Muscle layer of duodenum (tissue), 2 donors: ENCODE results near the gene ALDOA.

Experiments used
- H3K27ac ChIP-seq: one replicate; pipeline ENCODE4 v1.7.0; 2013; ENCODE audit warnings: mild to moderate bottlenecking, low read length
- H3K27me3 ChIP-seq: one replicate; pipeline ENCODE4 v1.7.0; 2013; ENCODE audit warnings: low read depth, mild to moderate bottlenecking, control low read depth, low read length
- H3K36me3 ChIP-seq, 2 donors: one replicate each; pipeline ENCODE4 v1.7.0; 2013; ENCODE audit warnings: low read length in 2 of 2, control low read depth in 1 of 2, mild to moderate bottlenecking in 1 of 2; ENCODE audit not compliant: insufficient read depth in 2 of 2, control insufficient read depth in 1 of 2
- H3K4me1 ChIP-seq, 2 donors: one replicate each; pipeline ENCODE4 v1.7.0; 2013; ENCODE audit warnings: low read length in 2 of 2, mild to moderate bottlenecking in 2 of 2, control low read depth in 1 of 2, moderate library complexity in 1 of 2; ENCODE audit not compliant: insufficient read depth in 2 of 2, control insufficient read depth in 1 of 2
- H3K4me3 ChIP-seq, 2 donors: one replicate each; pipeline ENCODE4 v1.7.0; 2013; ENCODE audit warnings: low read length in 2 of 2, low read depth in 1 of 2, mild to moderate bottlenecking in 1 of 2
- H3K9me3 ChIP-seq, 2 donors: one replicate each; pipeline ENCODE4 v1.7.0; 2013; ENCODE audit warnings: low read length in 2 of 2, control low read depth in 1 of 2, mild to moderate bottlenecking in 1 of 2; ENCODE audit not compliant: control insufficient read depth in 1 of 2
- donor health status: healthy.

ALDOA gene

DNA sequence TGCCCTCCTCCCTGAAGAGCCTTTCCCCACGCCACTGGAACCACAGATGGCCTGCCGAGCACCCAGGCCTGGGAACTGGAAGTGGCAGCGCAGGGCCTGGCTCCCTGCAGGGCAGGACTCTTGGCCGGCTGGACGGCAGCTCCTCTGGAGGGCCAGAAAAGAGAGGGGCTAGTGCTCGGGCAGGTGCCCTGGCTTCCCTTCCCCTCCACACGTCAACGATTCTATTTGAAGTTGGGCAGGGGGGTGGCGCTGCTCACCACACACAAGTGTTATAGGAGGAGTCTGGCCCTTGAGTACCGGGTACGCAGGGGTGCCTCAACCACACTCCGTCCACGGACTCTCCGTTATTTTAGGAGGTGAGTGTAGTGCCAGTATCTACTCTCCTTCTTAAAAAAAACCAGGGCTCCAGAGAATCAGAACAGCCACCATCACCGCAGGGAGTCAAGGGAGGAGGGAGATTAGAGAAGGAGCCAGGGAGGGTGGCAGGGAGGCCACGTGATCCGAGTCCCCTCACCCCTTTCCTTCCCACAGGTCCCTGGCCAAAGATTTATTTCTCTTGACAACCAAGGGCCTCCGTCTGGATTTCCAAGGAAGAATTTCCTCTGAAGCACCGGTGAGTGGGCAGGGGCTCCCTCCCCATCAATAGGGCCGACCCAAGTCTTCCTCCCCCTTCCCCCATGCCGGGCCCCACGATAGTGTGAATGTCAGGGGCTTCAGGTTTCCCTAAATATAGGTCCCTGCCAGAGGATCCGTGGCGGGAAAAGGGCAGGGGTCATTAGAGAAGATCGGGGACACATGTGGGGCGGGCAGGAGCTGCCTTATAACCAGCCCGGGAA is 1.4 kb upstream of the ALDOA start:
- Histone ChIP-seq H3K27ac (peak overlapping the region; percentile 98), H3K27me3 (no peaks in the 10 kb centered on the region), H3K36me3 (peaks cover 17 to 22% of the 10 kb centered on the region in 2 donors), H3K4me1 (peaks cover 15 to 37% of the 10 kb centered on the region in 2 donors), H3K9me3 (no peaks in the 10 kb centered on the region), H3K4me3 (peak overlapping the region; percentile 77 to 97)

DNA sequence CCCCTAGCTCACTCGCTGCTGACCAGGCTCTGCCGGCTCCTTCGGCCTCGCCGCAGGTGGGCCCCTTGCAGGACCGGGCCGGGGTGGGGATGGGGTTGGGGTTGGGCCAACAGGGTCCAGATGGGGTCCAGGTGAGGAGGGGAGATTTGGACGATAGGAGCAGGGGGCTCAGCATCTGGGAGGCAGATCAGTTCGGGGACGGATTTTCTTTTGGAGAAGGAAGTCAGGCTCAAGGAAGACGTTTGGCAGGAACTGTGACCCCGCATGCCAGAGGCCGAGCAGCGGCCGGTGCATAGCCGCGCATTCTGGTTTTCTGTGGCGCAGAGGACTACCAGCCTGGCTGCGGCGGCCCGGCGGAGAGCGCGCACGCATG is 845 bp upstream of the ALDOA start:
- H3K4me3 ChIP-seq, result peak overlapping the region; percentile 77 to 97
- peaks cover 23 to 28% of the 10 kb centered on the region in 2 donors for H3K36me3 ChIP-seq
- peaks cover 21 to 43% of the 10 kb centered on the region in 2 donors for H3K4me1 ChIP-seq
- no peaks in the 10 kb centered on the region for H3K27me3 ChIP-seq
- no peaks in the 10 kb centered on the region for H3K9me3 ChIP-seq
- peak overlapping the region; percentile 98 for H3K27ac ChIP-seq

DNA sequence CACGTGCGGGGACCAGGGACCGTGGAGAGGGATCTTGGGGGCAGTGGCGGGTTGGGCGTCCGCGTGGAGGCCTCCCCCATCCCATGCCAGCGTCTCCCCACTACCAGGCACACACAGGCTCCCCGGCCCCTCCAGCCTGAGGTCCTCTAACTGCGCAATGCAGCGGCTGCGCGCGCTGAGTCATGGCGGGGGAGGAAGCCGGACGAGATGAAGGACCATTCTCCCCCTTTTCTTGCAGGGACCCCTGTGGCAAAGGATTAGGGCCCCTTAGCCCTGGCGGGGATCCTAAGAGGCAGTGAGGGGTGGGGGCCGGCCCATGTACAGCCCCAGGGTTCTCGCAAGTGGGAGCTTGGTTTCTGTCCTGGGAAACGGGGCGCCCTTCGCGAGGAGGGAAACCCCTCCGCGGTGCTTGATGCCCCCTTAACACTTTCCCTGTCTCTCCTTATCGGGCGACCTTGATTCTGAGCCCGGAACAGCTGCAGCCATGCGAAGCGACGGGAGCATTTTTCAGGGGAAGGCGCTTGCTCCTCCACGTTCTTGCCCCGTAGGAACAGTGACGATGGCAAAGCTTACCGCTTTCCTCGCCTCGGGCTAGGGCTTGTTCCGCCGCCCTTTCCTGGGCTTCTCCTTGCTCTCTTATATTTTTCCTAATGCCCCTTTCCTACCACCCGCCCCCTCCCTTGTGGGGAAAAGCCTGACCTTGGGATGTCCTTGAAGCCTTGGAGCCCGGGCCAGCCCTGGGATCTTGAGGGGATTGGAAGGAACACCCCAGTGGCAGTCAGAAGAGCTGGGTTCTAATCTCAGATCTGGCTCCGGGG is 592 bp downstream of the ALDOA start:
- H3K4me1 ChIP-seq, result peaks cover 24 to 53% of the 10 kb centered on the region in 2 donors
- H3K27ac ChIP-seq, result peak overlapping the region; percentile 96
- H3K36me3 ChIP-seq, result peaks cover 34 to 43% of the 10 kb centered on the region in 2 donors
- H3K9me3 ChIP-seq, result no peaks in the 10 kb centered on the region
- peak overlapping the region; percentile 96 to 97 for H3K4me3 ChIP-seq
- no peaks in the 10 kb centered on the region for H3K27me3 ChIP-seq

DNA sequence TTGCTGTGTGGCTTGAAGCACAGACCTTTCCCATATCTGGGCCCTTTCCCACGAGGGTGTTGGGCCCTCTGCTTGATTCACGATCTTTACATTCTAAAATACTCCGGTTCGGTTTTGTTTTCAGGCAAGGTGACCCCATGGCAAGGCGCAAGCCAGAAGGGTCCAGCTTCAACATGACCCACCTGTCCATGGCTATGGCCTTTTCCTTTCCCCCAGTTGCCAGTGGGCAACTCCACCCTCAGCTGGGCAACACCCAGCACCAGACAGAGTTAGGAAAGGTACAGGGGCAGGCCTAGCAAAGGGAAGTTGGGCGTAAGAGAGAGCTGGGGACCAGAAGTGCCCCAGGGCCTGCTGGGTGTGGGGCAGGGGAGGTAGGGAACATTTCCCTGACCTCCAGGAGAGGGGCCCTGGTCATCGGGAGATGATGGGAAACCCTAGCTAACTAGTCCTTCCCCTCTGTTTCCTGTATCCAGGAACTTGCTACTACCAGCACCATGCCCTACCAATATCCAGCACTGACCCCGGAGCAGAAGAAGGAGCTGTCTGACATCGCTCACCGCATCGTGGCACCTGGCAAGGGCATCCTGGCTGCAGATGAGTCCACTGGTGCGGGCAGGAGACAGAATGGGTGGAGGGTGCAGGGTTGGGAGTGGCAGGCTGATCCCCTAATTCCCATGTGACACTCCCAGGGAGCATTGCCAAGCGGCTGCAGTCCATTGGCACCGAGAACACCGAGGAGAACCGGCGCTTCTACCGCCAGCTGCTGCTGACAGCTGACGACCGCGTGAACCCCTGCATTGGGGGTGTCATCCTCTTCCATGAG is 1.4 kb downstream of the ALDOA start:
- Histone ChIP-seq H3K4me3 (peak overlapping the region; percentile 96 to 97), H3K9me3 (no peaks in the 10 kb centered on the region), H3K27ac (peak overlapping the region; percentile 96), H3K4me1 (peaks cover 24 to 53% of the 10 kb centered on the region in 2 donors), H3K27me3 (no peaks in the 10 kb centered on the region), H3K36me3 (peaks cover 41 to 51% of the 10 kb centered on the region in 2 donors)

DNA sequence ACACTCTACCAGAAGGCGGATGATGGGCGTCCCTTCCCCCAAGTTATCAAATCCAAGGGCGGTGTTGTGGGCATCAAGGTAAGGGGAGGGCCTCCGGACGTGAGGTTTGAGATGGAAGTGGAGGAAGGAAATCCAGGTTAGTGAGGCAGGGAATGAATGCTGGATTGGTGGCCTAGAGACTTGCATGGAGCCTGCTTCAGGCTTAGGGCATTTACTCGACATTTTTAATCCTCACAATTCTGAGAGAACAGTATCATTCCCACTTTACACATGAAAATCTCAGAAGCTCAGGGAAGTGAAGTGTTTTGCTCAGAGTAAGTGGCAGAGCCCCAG is 2.0 kb downstream of the ALDOA start:
- Histone ChIP-seq H3K36me3 (peaks cover 44 to 57% of the 10 kb centered on the region in 2 donors), H3K27ac (peak overlapping the region; percentile 96), H3K9me3 (no peaks in the 10 kb centered on the region), H3K4me1 (peaks cover 24 to 53% of the 10 kb centered on the region in 2 donors), H3K27me3 (no peaks in the 10 kb centered on the region), H3K4me3 (peak overlapping the region; percentile 96 to 97)

DNA sequence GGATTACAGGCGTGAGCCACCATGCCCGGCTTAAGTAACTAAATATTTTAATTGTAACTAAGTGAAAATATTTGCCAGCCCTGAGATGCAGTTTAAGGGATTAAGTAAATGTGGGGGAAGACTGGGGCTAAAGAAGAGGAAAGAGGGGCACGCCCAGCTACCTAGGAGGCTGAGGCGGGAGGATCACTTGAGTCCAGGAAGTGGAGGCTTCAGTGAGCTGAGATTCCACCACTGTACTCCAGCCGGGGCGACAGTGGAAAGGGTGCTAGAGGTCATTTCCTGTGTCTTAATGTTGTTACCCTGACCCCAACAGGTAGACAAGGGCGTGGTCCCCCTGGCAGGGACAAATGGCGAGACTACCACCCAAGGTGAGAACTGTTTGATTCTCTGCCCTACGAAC is 2.8 kb downstream of the ALDOA start:
- Histone ChIP-seq H3K4me3 (peak overlapping the region in 1 of 2 donors; percentile 39), H3K27ac (peak overlapping the region; percentile 26), H3K36me3 (peaks cover 44 to 58% of the 10 kb centered on the region in 2 donors), H3K4me1 (peaks cover 22 to 49% of the 10 kb centered on the region in 2 donors), H3K27me3 (no peaks in the 10 kb centered on the region), H3K9me3 (no peaks in the 10 kb centered on the region)

DNA sequence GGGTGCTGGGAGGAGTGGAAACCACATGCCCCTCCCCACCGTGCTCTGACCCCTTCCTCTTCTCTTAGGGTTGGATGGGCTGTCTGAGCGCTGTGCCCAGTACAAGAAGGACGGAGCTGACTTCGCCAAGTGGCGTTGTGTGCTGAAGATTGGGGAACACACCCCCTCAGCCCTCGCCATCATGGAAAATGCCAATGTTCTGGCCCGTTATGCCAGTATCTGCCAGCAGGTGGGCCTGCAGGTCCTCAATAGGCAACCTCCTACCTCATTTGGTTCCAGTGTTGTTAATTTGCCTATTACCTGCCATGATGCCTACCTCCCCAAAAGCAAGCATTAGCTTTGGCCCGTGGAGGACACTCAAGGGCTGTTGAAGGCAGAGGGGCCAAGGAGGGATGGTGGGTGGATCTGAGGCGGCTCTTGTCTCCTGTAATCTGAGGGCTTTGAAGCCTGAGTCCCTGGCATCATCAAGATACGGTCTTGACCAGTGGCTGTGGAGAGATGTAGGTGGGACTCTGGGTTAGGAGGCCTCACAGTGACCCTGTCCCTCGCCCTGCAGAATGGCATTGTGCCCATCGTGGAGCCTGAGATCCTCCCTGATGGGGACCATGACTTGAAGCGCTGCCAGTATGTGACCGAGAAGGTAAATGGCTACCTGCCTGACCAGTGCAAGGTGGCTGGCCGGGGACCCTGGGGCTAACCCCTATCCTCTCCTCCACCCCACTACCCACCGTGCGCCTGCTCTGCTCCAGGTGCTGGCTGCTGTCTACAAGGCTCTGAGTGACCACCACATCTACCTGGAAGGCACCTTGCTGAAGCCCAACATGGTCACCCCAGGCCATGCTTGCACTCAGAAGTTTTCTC is 3.4 kb downstream of the ALDOA start:
- Histone ChIP-seq H3K36me3 (peaks cover 44 to 58% of the 10 kb centered on the region in 2 donors), H3K27me3 (no peaks in the 10 kb centered on the region), H3K9me3 (no peaks in the 10 kb centered on the region), H3K4me1 (peaks cover 19 to 42% of the 10 kb centered on the region in 2 donors), H3K4me3 (peak overlapping the region in 1 of 2 donors; percentile 39), H3K27ac (peak overlapping the region; percentile 26)

DNA sequence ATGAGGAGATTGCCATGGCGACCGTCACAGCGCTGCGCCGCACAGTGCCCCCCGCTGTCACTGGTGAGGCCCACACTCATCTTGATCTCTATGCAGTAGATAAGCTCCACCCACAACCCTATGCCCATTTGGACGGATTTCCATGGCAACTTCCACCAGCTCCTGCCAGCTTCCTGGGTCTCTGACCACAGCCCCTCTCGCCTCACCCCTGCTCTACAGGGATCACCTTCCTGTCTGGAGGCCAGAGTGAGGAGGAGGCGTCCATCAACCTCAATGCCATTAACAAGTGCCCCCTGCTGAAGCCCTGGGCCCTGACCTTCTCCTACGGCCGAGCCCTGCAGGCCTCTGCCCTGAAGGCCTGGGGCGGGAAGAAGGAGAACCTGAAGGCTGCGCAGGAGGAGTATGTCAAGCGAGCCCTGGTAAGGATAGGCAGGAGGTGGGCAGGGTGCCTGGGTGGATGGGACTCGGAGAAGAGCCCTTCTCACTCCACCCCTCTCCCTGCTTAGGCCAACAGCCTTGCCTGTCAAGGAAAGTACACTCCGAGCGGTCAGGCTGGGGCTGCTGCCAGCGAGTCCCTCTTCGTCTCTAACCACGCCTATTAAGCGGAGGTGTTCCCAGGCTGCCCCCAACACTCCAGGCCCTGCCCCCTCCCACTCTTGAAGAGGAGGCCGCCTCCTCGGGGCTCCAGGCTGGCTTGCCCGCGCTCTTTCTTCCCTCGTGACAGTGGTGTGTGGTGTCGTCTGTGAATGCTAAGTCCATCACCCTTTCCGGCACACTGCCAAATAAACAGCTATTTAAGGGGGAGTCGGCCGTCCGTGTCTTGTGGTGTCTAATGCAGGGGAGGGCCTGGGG is 4.3 kb downstream of the ALDOA start:
- Histone ChIP-seq H3K36me3 (peaks cover 44 to 58% of the 10 kb centered on the region in 2 donors), H3K27ac (no peak overlapping the region), H3K9me3 (no peaks in the 10 kb centered on the region), H3K4me3 (peak overlapping the region in 1 of 2 donors; percentile 39), H3K27me3 (no peaks in the 10 kb centered on the region), H3K4me1 (peaks cover 20 to 41% of the 10 kb centered on the region in 2 donors)

DNA sequence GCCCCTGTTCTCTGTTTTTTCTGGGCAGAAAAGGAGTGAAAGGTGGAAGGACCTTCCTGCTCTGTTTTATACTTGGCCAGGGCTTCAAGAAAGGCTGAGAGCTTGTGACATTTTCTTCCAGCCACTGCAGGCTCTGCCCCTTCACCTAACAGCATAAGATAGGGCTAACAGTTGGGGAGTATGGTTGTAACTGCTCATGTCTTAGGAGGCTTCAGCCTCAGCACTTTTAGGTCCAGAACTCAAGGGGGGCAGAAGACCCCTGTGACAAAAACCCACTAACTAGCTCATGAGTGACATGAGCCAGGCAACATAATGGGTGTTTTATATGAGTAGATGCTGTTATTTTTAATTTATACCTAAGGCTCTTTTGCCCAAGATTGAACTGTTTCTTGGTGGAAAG is 4.9 kb downstream of the ALDOA start:
- no peak overlapping the region for H3K27ac ChIP-seq
- H3K27me3 ChIP-seq, result no peaks in the 10 kb centered on the region
- H3K36me3 ChIP-seq, result peaks cover 44 to 53% of the 10 kb centered on the region in 2 donors
- peaks cover 22 to 46% of the 10 kb centered on the region in 2 donors for H3K4me1 ChIP-seq
- no peak overlapping the region for H3K4me3 ChIP-seq
- no peaks in the 10 kb centered on the region for H3K9me3 ChIP-seq
